DND-41 (cell line): Measurements from ENCODE around the gene FSHR.

ENCODE experiments used
- ATAC-seq: fragments of 200-7000 bp; cut with Tn5 transposase; 3 replicates; pipeline ENCODE4 v1.9.1; 2021; ENCODE audit warnings: low read depth; ENCODE audit not compliant: insufficient read depth
- DNase-seq: peaks from one replicate; pipeline ENCODE4 v3.0.0-alpha.2; 2020
- H2AFZ ChIP-seq: 2 replicates; pipeline ENCODE4 v1.6.0; 2012; ENCODE audit warnings: low read depth, low read length
- H3K27ac ChIP-seq: 2 replicates; pipeline ENCODE4 v1.5.1; 2012; ENCODE audit warnings: low read length, inconsistent platforms
- H3K27me3 ChIP-seq: fragments of 200-600 bp; sonication (generic); 2 replicates; pipeline ENCODE4 v1.6.0; 2012; ENCODE audit warnings: low read length, mild to moderate bottlenecking, inconsistent platforms; ENCODE audit not compliant: insufficient read depth, poor library complexity
- H3K36me3 ChIP-seq: 2 replicates; pipeline ENCODE4 v1.5.1; 2012; ENCODE audit warnings: low read length, inconsistent platforms; ENCODE audit not compliant: insufficient read depth
- H3K4me1 ChIP-seq: 2 replicates; pipeline ENCODE4 v1.5.1; 2012; ENCODE audit warnings: mild to moderate bottlenecking, low read length; ENCODE audit not compliant: insufficient read depth
- H3K4me2 ChIP-seq: 2 replicates; pipeline ENCODE4 v1.6.0; 2012; ENCODE audit warnings: mild to moderate bottlenecking, moderate library complexity, low read length, inconsistent platforms; ENCODE audit not compliant: insufficient read depth
- H3K4me3 ChIP-seq, 2 experiments: fragments of 200-600 bp in 1 of 2; shearing (Covaris generic) in 1 of 2; 2 replicates each; pipeline ENCODE4 v1.5.1; 2012 to 2016; ENCODE audit warnings: inconsistent platforms in 2 of 2, low read length in 2 of 2, mild to moderate bottlenecking in 2 of 2, low read depth in 1 of 2, moderate library complexity in 1 of 2
- H3K79me2 ChIP-seq: 2 replicates; pipeline ENCODE4 v1.6.0; 2012; ENCODE audit warnings: low read length, inconsistent platforms; ENCODE audit not compliant: insufficient read depth
- H3K9ac ChIP-seq: 2 replicates; pipeline ENCODE4 v1.6.0; 2012; ENCODE audit warnings: low read depth, mild to moderate bottlenecking, inconsistent platforms, low read length, moderate library complexity
- H3K9me3 ChIP-seq: 2 replicates; pipeline ENCODE4 v1.5.1; 2012; ENCODE audit warnings: low read length, moderate library complexity, mild to moderate bottlenecking, inconsistent platforms; ENCODE audit not compliant: insufficient read depth, severe bottlenecking
- H4K20me1 ChIP-seq: 2 replicates; pipeline ENCODE4 v1.6.0; 2012; ENCODE audit warnings: low read length; ENCODE audit not compliant: insufficient read depth
- EZH2 ChIP-seq: IDR thresholded peaks from 3 replicates; pipeline ENCODE4 v1.6.1; 2012; ENCODE audit warnings: borderline replicate concordance, low read depth, mild to moderate bottlenecking, moderate library complexity, low read length, inconsistent platforms; ENCODE audit not compliant: severe bottlenecking
- TF ChIP-seq, protein P1 (sequence below): IDR thresholded peaks from 2 replicates; pipeline ENCODE4 v1.5.1; 2012; ENCODE audit warnings: borderline replicate concordance, low read length, moderate library complexity, mild to moderate bottlenecking; ENCODE audit not compliant: poor library complexity, severe bottlenecking; ENCODE audit errors: extremely low read depth

The FSHR gene

DNA sequence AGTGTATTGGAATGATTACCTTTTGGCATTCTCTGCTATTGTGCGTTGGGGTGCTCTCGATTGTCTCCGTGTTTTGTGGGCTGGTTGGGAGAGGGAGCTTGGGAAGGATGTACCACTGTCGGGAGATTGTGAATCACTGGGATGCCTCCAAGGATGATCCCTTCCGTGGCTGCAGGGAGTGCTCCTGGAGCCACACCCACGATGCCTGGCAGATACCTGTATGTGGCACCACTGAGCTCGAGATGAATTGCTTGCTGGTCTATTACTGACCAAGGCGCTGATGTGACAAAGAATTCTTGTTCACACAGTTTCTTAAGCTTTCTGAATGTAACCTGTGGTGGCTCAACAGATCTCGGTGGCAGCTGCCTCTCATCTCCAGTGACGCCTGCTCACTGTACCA lies 239.1 kb downstream of the FSHR start:
- H3K36me3 ChIP-seq: no peaks in the 10 kb centered on the region
- no peak for TF ChIP-seq EZH2
- TF ChIP-seq, protein P1, sequence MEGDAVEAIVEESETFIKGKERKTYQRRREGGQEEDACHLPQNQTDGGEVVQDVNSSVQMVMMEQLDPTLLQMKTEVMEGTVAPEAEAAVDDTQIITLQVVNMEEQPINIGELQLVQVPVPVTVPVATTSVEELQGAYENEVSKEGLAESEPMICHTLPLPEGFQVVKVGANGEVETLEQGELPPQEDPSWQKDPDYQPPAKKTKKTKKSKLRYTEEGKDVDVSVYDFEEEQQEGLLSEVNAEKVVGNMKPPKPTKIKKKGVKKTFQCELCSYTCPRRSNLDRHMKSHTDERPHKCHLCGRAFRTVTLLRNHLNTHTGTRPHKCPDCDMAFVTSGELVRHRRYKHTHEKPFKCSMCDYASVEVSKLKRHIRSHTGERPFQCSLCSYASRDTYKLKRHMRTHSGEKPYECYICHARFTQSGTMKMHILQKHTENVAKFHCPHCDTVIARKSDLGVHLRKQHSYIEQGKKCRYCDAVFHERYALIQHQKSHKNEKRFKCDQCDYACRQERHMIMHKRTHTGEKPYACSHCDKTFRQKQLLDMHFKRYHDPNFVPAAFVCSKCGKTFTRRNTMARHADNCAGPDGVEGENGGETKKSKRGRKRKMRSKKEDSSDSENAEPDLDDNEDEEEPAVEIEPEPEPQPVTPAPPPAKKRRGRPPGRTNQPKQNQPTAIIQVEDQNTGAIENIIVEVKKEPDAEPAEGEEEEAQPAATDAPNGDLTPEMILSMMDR: no peak
- DNase-seq (no peak), ATAC-seq (no peak)
- no peak overlapping the region for H3K27ac ChIP-seq
- no peak overlapping the region for H3K9ac ChIP-seq
- H3K4me1 ChIP-seq: no peaks in the 10 kb centered on the region
- no peak overlapping the region for H2AFZ ChIP-seq
- H3K79me2 ChIP-seq: no peaks in the 10 kb centered on the region
- H4K20me1 ChIP-seq: no peaks in the 10 kb centered on the region
- H3K27me3 ChIP-seq: peaks cover 3% of the 10 kb centered on the region
- no peak overlapping the region for H3K4me3 ChIP-seq
- no peak overlapping the region for H3K4me2 ChIP-seq
- no peaks in the 10 kb centered on the region for H3K9me3 ChIP-seq

DNA sequence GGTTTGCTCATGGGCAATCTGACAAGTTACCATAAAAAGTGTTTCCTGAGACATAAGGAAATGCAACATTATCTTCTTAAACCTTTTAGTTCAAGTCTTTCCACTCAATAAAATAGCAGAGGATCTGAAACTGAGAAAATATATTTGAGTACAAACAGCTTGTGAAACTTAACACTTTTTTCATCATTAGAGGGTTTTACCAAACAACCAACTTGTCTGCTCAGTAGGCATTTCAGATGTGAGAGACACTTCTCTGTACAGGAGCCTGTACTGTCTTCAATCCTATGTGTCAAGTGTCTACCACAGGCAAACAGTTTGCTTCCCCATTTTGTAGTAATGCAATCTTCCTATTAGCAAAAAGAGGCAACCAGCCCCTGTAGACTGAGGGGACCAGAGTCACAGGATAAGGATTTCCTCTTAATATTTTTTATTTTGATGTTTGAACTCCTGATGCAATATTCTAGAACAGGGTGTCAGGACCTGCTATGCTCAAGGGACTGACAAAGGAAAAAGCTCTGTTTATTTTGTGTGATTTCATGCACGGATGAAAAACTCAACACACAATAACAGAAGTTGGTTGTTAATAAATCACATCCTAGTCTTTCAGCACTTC lies 239.7 kb downstream of the FSHR start:
- no peak overlapping the region for H3K4me3 ChIP-seq
- H3K4me2 ChIP-seq: no peak overlapping the region
- no peak for TF ChIP-seq EZH2
- TF ChIP-seq, protein P1: no peak
- no peaks in the 10 kb centered on the region for H3K4me1 ChIP-seq
- H3K36me3 ChIP-seq: no peaks in the 10 kb centered on the region
- H3K27me3 ChIP-seq: peaks cover 3% of the 10 kb centered on the region
- no peaks in the 10 kb centered on the region for H4K20me1 ChIP-seq
- no peak overlapping the region for H2AFZ ChIP-seq
- H3K9me3 ChIP-seq: no peaks in the 10 kb centered on the region
- H3K79me2 ChIP-seq: no peaks in the 10 kb centered on the region
- no peak overlapping the region for H3K9ac ChIP-seq
- DNase-seq (no peak), ATAC-seq (no peak)
- H3K27ac ChIP-seq: no peak overlapping the region
